ENCODE results near the gene GRK1.

GRK1 gene

GRCh38 chr13:113638173-113638746 lies 28.8 kb upstream of the GRK1 start:
- no peak overlapping the region for H3K4me3 ChIP-seq (ENCODE audit: low read length)
- no peak for DNase-seq (ENCODE audit: low read depth)
- TF ChIP-seq, protein P1, sequence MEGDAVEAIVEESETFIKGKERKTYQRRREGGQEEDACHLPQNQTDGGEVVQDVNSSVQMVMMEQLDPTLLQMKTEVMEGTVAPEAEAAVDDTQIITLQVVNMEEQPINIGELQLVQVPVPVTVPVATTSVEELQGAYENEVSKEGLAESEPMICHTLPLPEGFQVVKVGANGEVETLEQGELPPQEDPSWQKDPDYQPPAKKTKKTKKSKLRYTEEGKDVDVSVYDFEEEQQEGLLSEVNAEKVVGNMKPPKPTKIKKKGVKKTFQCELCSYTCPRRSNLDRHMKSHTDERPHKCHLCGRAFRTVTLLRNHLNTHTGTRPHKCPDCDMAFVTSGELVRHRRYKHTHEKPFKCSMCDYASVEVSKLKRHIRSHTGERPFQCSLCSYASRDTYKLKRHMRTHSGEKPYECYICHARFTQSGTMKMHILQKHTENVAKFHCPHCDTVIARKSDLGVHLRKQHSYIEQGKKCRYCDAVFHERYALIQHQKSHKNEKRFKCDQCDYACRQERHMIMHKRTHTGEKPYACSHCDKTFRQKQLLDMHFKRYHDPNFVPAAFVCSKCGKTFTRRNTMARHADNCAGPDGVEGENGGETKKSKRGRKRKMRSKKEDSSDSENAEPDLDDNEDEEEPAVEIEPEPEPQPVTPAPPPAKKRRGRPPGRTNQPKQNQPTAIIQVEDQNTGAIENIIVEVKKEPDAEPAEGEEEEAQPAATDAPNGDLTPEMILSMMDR (IDR thresholded peaks at IDR 0.05; ENCODE audit: insufficient read depth, low read depth, low read length, missing control alignments) = no peak

GRCh38 chr13:113638806-113639205 lies 28.2 kb upstream of the GRK1 start:
- H3K4me3 ChIP-seq (ENCODE audit: low read length) = no peak overlapping the region
- TF ChIP-seq, protein P1 (IDR thresholded peaks at IDR 0.05; ENCODE audit: insufficient read depth, low read depth, low read length, missing control alignments) = no peak
- no peak for DNase-seq (ENCODE audit: low read depth)

DNA sequence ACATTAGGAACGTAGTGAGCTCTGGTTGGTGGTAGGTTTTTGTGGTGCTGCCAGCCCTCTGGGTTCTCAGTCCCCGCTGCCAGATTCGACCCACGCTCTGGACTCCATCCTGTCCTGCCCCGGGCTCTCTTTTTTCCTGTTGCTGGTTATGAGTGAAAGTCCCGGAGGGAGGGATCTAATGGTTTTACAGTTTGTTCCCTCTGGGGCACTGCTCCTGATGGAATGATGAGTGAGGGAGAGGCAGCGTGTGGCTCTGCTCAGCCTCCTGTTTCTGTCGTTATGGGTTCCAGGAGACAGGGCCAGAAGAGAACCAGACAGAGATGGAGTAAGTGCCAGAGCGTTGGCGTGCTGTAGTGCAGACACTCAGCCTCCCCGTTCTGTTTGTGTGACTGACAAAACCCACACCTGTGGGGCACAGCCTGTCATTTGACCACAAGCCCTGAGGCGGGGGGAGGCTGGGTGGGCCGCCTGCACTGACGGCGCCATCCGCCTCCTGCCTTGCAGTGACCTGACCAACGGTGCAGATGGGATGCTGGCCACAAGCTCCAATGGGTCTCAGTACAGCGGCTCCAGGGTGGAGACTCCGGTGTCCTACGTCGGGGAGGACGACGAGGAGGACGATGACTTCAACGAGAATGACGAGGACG lies 27.3 kb upstream of the GRK1 start:
- H3K4me3 ChIP-seq (ENCODE audit: low read length) = no peak overlapping the region
- TF ChIP-seq, protein P1 (IDR thresholded peaks at IDR 0.05; ENCODE audit: insufficient read depth, low read depth, low read length, missing control alignments) = no peak
- no peak for DNase-seq (ENCODE audit: low read depth)

GRCh38 chr13:113641426-113641825 lies 25.6 kb upstream of the GRK1 start:
- no peak for DNase-seq (ENCODE audit: low read depth)
- H3K4me3 ChIP-seq (ENCODE audit: low read length) = no peak overlapping the region
- TF ChIP-seq, protein P1 (IDR thresholded peaks at IDR 0.05; ENCODE audit: insufficient read depth, low read depth, low read length, missing control alignments) = no peak

GRCh38 chr13:113642563-113642962 lies 24.5 kb upstream of the GRK1 start:
- no peak for DNase-seq (ENCODE audit: low read depth)
- TF ChIP-seq, protein P1 (IDR thresholded peaks at IDR 0.05; ENCODE audit: insufficient read depth, low read depth, low read length, missing control alignments) = no peak
- H3K4me3 ChIP-seq (ENCODE audit: low read length) = no peak overlapping the region

GRCh38 chr13:113643593-113643992 lies 23.4 kb upstream of the GRK1 start:
- no peak for DNase-seq (ENCODE audit: low read depth)
- TF ChIP-seq, protein P1 (IDR thresholded peaks at IDR 0.05; ENCODE audit: insufficient read depth, low read depth, low read length, missing control alignments) = no peak
- H3K4me3 ChIP-seq (ENCODE audit: low read length) = no peak overlapping the region

DNA sequence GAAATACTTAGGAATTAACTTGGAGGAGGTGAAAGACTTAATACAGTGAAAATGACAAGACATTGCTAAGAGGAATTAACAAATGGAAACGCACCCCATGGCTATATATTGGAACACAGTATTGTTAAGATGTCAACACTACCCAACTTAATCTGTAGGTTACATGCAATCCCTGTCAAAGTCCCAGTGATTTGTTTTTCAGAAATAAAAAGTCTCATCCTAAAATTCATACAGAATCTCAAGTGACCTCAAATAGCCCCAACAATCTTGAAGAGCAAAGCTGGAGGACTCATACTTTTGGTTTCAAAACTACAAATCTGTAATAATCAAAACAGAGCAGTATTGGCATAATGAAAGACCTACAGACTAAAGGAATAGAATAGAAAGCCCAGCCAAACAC lies 22.2 kb upstream of the GRK1 start:
- no peak overlapping the region for H3K4me3 ChIP-seq (ENCODE audit: low read length)
- no peak for DNase-seq (ENCODE audit: low read depth)
- TF ChIP-seq, protein P1 (IDR thresholded peaks at IDR 0.05; ENCODE audit: insufficient read depth, low read depth, low read length, missing control alignments) = no peak
